Umbilical cord (tissue), 2 donors: ENCODE measurements around the gene EXOSC6. TPM values are rescaled to one million over a fixed set of nuclear protein-coding genes. Genes with fewer than 3 reads are reported as not detected.
"Not testable (repeated sequence)": the region's sequence is repeated elsewhere in the genome, so short reads cannot be mapped to it uniquely, and the experiment has no call there.

Experiments
- DNase-seq: peaks from one replicate; pipeline ENCODE4 v3.0.0-alpha.2; 2015; ENCODE audit warnings: low spot score
- total RNA-seq: library from RNA; depleted of rRNA; stranded (reverse); fragments of >200 nt; gene quantifications from one replicate; pipeline ENCODE4 v1.2.3, GENCODE V29; 2014; ENCODE audit warnings: low replicate concordance; ENCODE audit not compliant: insufficient read depth

The EXOSC6 gene
- total RNA-seq, 1 donor from 2014 or later: 33.0 TPM

- DNase-seq: not testable (repeated sequence)
Observed at GRCh38 chr16:70199170-70199569, 52.6 kb downstream of the EXOSC6 start.

- DNase-seq: peak; percentile 21
Observed at GRCh38 chr16:70198666-70199065, 53.1 kb downstream of the EXOSC6 start.

GRCh38 chr16:70198230-70198629 lies 53.5 kb downstream of the EXOSC6 start:
- not testable (repeated sequence) for DNase-seq

- not testable (repeated sequence) for DNase-seq
Observed at GRCh38 chr16:70197611-70198010, 54.1 kb downstream of the EXOSC6 start.

Other genes with a start within 250 kb of the EXOSC6 start
- gene PDPR, start 137.6 kb downstream of the EXOSC6 start, total RNA-seq: 10.8 TPM
- gene CLEC18C, start 78.2 kb downstream of the EXOSC6 start, total RNA-seq: 0.96 TPM
- 51.3 TPM for gene AARS1, start 37.6 kb upstream of the EXOSC6 start, total RNA-seq
- gene DDX19B, start 47.2 kb upstream of the EXOSC6 start, total RNA-seq: 10.4 TPM
- gene DDX19A, start 95.0 kb upstream of the EXOSC6 start, total RNA-seq: 54.7 TPM
- gene ST3GAL2, start 187.2 kb upstream of the EXOSC6 start, total RNA-seq: 21.7 TPM
- gene FCSK, start 202.7 kb upstream of the EXOSC6 start, total RNA-seq: 6.5 TPM